H9 (cell line): ENCODE measurements around the gene DNAI1. TPM values are rescaled to one million over a fixed set of nuclear protein-coding genes. Genes with fewer than 3 reads are reported as not detected.

Source experiments
- DNase-seq: peaks from one replicate; pipeline ENCODE4 v3.0.0-alpha.2; 2017
- H2AFZ ChIP-seq: one replicate; pipeline ENCODE4 v1.6.1; 2013; ENCODE audit warnings: mild to moderate bottlenecking, low read length, control low read depth, moderate library complexity
- H2AK5ac ChIP-seq: 2 replicates; pipeline ENCODE4 v1.6.1; 2013; ENCODE audit warnings: low read length, control low read depth, mixed read lengths; ENCODE audit not compliant: insufficient read length
- H2BK120ac ChIP-seq: one replicate; pipeline ENCODE4 v1.6.1; 2013; ENCODE audit warnings: low read depth, mild to moderate bottlenecking, low read length, control low read depth, inconsistent platforms; ENCODE audit not compliant: poor library complexity, severe bottlenecking
- H2BK12ac ChIP-seq: 2 replicates; pipeline ENCODE4 v1.6.1; 2013; ENCODE audit warnings: low read length, control low read depth, mixed read lengths, low read depth; ENCODE audit not compliant: insufficient read length
- H2BK15ac ChIP-seq: 2 replicates; pipeline ENCODE4 v1.6.1; 2013; ENCODE audit warnings: low read depth, low read length, control low read depth
- H2BK20ac ChIP-seq: one replicate; pipeline ENCODE4 v1.6.1; 2013; ENCODE audit warnings: low read depth, mild to moderate bottlenecking, low read length, control low read depth, inconsistent platforms; ENCODE audit not compliant: poor library complexity, severe bottlenecking
- H2BK5ac ChIP-seq: 2 replicates; pipeline ENCODE4 v1.6.1; 2013; ENCODE audit warnings: low read length, control low read depth, mixed read lengths; ENCODE audit not compliant: insufficient read length
- H3K14ac ChIP-seq: 2 replicates; pipeline ENCODE4 v1.6.1; 2013; ENCODE audit warnings: low read length, control low read depth; ENCODE audit not compliant: insufficient read depth
- H3K18ac ChIP-seq: 2 replicates; pipeline ENCODE4 v1.6.1; 2013; ENCODE audit warnings: low read depth, mild to moderate bottlenecking, mixed read lengths, low read length, control low read depth; ENCODE audit not compliant: insufficient read length
- H3K23ac ChIP-seq: 2 replicates; pipeline ENCODE4 v1.6.1; 2013; ENCODE audit warnings: low read length, control low read depth, mixed read lengths, low read depth; ENCODE audit not compliant: insufficient read length
- H3K23me2 ChIP-seq: 2 replicates; pipeline ENCODE4 v1.6.1; 2013; ENCODE audit warnings: low read depth, mild to moderate bottlenecking, mixed read lengths, low read length, control low read depth; ENCODE audit not compliant: insufficient read length, poor library complexity, severe bottlenecking
- H3K27ac ChIP-seq: 2 replicates; pipeline ENCODE4 v1.5.1; 2013; ENCODE audit warnings: low read length, control low read depth, mixed read lengths, low read depth; ENCODE audit not compliant: insufficient read length
- H3K27me3 ChIP-seq: 2 replicates; pipeline ENCODE4 v1.6.1; 2013; ENCODE audit warnings: low read length, control low read depth, inconsistent platforms; ENCODE audit not compliant: insufficient read depth
- H3K4ac ChIP-seq: 2 replicates; pipeline ENCODE4 v1.6.1; 2013; ENCODE audit warnings: low read depth, mild to moderate bottlenecking, control low read depth, inconsistent platforms, low read length, moderate library complexity
- H3K4me1 ChIP-seq: 2 replicates; pipeline ENCODE4 v1.6.1; 2013; ENCODE audit warnings: low read length, control low read depth, inconsistent platforms; ENCODE audit not compliant: insufficient read depth
- H3K4me2 ChIP-seq: 2 replicates; pipeline ENCODE4 v1.6.1; 2013; ENCODE audit warnings: low read length, control low read depth, mixed read lengths; ENCODE audit not compliant: insufficient read length, insufficient read depth
- H3K56ac ChIP-seq: 2 replicates; pipeline ENCODE4 v1.6.1; 2013; ENCODE audit warnings: low read depth, mild to moderate bottlenecking, mixed read lengths, low read length, control low read depth; ENCODE audit not compliant: insufficient read length
- H3K79me1 ChIP-seq: 2 replicates; pipeline ENCODE4 v1.6.1; 2013; ENCODE audit warnings: low read depth, mild to moderate bottlenecking, moderate library complexity, low read length, control low read depth, inconsistent platforms; ENCODE audit not compliant: insufficient read depth, poor library complexity, severe bottlenecking
- H3K79me2 ChIP-seq: 2 replicates; pipeline ENCODE4 v1.6.1; 2013; ENCODE audit warnings: low read length, control low read depth, inconsistent platforms; ENCODE audit not compliant: insufficient read depth
- H3K9ac ChIP-seq: 2 replicates; pipeline ENCODE4 v1.6.1; 2013; ENCODE audit warnings: low read length, control low read depth, mixed read lengths; ENCODE audit not compliant: insufficient read length; ENCODE audit errors: extremely low read depth
- H3K9me3 ChIP-seq: one replicate; pipeline ENCODE4 v1.6.1; 2013; ENCODE audit warnings: low read depth, low read length, inconsistent platforms; ENCODE audit not compliant: control insufficient read depth
- H3T11ph ChIP-seq: one replicate; pipeline ENCODE4 v1.6.1; 2013; ENCODE audit warnings: mild to moderate bottlenecking, low read length, control low read depth, inconsistent platforms
- H4K20me1 ChIP-seq: one replicate; pipeline ENCODE4 v1.6.1; 2013; ENCODE audit not compliant: control insufficient read depth, insufficient read length, insufficient read depth
- H4K5ac ChIP-seq: 2 replicates; pipeline ENCODE4 v1.6.1; 2013; ENCODE audit warnings: low read depth, mild to moderate bottlenecking, mixed read lengths, low read length, control low read depth; ENCODE audit not compliant: insufficient read length
- H4K8ac ChIP-seq: replicated peaks from 2 replicates; pipeline ENCODE4 v1.6.1; 2013; ENCODE audit warnings: low read length, control low read depth, mixed read lengths, low read depth; ENCODE audit not compliant: insufficient read length
- H4K91ac ChIP-seq: 2 replicates; pipeline ENCODE4 v1.6.1; 2013; ENCODE audit warnings: low read depth, mild to moderate bottlenecking, moderate library complexity, mixed read lengths, low read length, control low read depth; ENCODE audit not compliant: insufficient read length
- H3K27ac Mint-ChIP-seq, 3 experiments: 2 replicates in 2 of 3; 3 replicates in 1 of 3; pipeline ENCODE4 v1.8.0; 2020 to 2021; ENCODE audit warnings: mixed read lengths in 3 of 3, mild to moderate bottlenecking in 1 of 3, moderate library complexity in 1 of 3
- H3K27me3 Mint-ChIP-seq: 2 replicates; pipeline ENCODE4 v1.8.0; 2021; ENCODE audit warnings: low read depth, mild to moderate bottlenecking, moderate library complexity, mixed read lengths
- H3K36me3 Mint-ChIP-seq, 3 experiments: 2 replicates in 2 of 3; 3 replicates in 1 of 3; pipeline ENCODE4 v1.8.0; 2020 to 2021; ENCODE audit warnings: low read depth in 3 of 3, mixed read lengths in 3 of 3; ENCODE audit not compliant: insufficient read depth in 1 of 3
- H3K4me1 Mint-ChIP-seq, 2 experiments: 2 replicates each; pipeline ENCODE4 v1.8.0; 2020; ENCODE audit warnings: mixed read lengths in 2 of 2
- H3K4me3 Mint-ChIP-seq, 2 experiments: 2 replicates in 1 of 2; 3 replicates in 1 of 2; pipeline ENCODE4 v1.8.0; 2020 to 2021; ENCODE audit warnings: mild to moderate bottlenecking in 2 of 2, mixed read lengths in 2 of 2, moderate library complexity in 1 of 2
- H3K9me3 Mint-ChIP-seq, 2 experiments: 2 replicates in 1 of 2; 3 replicates in 1 of 2; pipeline ENCODE4 v1.8.0; 2020; ENCODE audit warnings: mild to moderate bottlenecking in 2 of 2, mixed read lengths in 2 of 2, moderate library complexity in 1 of 2
- CTCF ChIP-seq: fragments of 200-600 bp; sonication (generic); conservative IDR thresholded peaks from 3 replicates; pipeline ENCODE4 v1.8.0; 2021; ENCODE audit warnings: antibody characterized with exemption, mild to moderate bottlenecking
- WGBS: extraction: QIAGEN DNeasy Blood & Tissue Kit; methylation state at CpG from one replicate; pipeline ENCODE4 v1.1.7; 2013; ENCODE audit warnings: missing lambda C conversion rate, low lambda C conversion rate, mixed read lengths; ENCODE audit not compliant: insufficient read length; ENCODE audit errors: extremely low coverage; 5-methylcytosine and 5-hydroxymethylcytosine counted together
- total RNA-seq: library from RNA; stranded (reverse); gene quantifications from 2 replicates; pipeline ENCODE4 v1.2.1, GENCODE V29; 2021

The DNAI1 gene
- total RNA-seq, 1 experiment from 2014 or later = 0.22 TPM

GRCh38 chr9:34522971-34523797 lies 64.6 kb downstream of the DNAI1 start, which contains the start of gene ENHO:
Gene ENHO (minus strand): TSS chr9:34522990. CDS start chr9:34521695, 1,295 bp downstream.
- H2BK12ac ChIP-seq = no peak within 1 kb of the TSS
- no peak within 1 kb of the TSS for H2BK120ac ChIP-seq
- no peak for TF ChIP-seq CTCF
- H3K79me2 ChIP-seq = no peaks in the 10 kb centered on the region
- H3K4me1 ChIP-seq = peaks cover 6% of the 10 kb centered on the region; the same call in 1 of the 2 replicates
- no peak within 1 kb of the TSS for H3K23ac ChIP-seq
- Mint-ChIP-seq H3K27ac (peak within 1 kb of the TSS in 2 of 3 experiments; percentile 29 to 30; a peak in 3 of 7 replicates), H3K27me3 (peaks cover 49% of the 10 kb centered on the region), H3K4me1 (peaks cover 10 to 17% of the 10 kb centered on the region in 2 experiments), H3K36me3 (peaks cover 0 to 3% (median 0%) of the 10 kb centered on the region in 3 experiments; a peak in 1 of 7 replicates), H3K4me3 (peak within 1 kb of the TSS; percentile 77 to 90), H3K9me3 (no peaks in the 10 kb centered on the region)
- no CpG with 5 or more reads among the region's 63 CpGs for WGBS
- no peak within 1 kb of the TSS for H2AFZ ChIP-seq
- H2AK5ac ChIP-seq = no peak within 1 kb of the TSS
- H3K27ac ChIP-seq = no peak within 1 kb of the TSS
- peak within 1 kb of the TSS; percentile 46 for H3K18ac ChIP-seq
- H2BK20ac ChIP-seq = no peak within 1 kb of the TSS
- H3K56ac ChIP-seq = no peak within 1 kb of the TSS
- H3K14ac ChIP-seq = peak within 1 kb of the TSS; percentile 83
- peak within 1 kb of the TSS; percentile 69 for H3K4me2 ChIP-seq
- no peak within 1 kb of the TSS for H2BK15ac ChIP-seq
- H3K4ac ChIP-seq = no peak within 1 kb of the TSS
- DNase-seq = peak; percentile 96
- peak within 1 kb of the TSS; percentile 54 for H4K5ac ChIP-seq
- no peak within 1 kb of the TSS for H4K8ac ChIP-seq
- H3K27me3 ChIP-seq = no peaks in the 10 kb centered on the region; the same call in 1 of the 2 replicates
- no peaks in the 10 kb centered on the region for H3K9me3 ChIP-seq
- H3K79me1 ChIP-seq = no peaks in the 10 kb centered on the region
- peaks cover 4% of the 10 kb centered on the region for H4K20me1 ChIP-seq
- H2BK5ac ChIP-seq = no peak within 1 kb of the TSS
- no peak within 1 kb of the TSS for H4K91ac ChIP-seq
- peaks cover 10% of the 10 kb centered on the region for H3K23me2 ChIP-seq
- H3T11ph ChIP-seq = no peak within 1 kb of the TSS
- H3K9ac ChIP-seq = peak within 1 kb of the TSS; percentile 67
